Upper lobe of left lung (tissue), 4 donors: ENCODE results near the gene ADAM22.

Experiments
- CTCF ChIP-seq, 6 experiments: fragments of 450-650 bp in 4 of 6; fragments of 200-600 bp in 2 of 6; sonication (generic) in 2 of 6; IDR thresholded peaks; one replicate each; pipeline ENCODE4 v1.5.1; 2016 to 2019; ENCODE audit warnings: antibody characterized with exemption in 6 of 6
- EP300 ChIP-seq, 4 donors: sonication (generic); formaldehyde crosslinking; IDR thresholded peaks; one replicate each; pipeline ENCODE4 v1.5.1; 2017; ENCODE audit warnings: antibody characterized with exemption in 4 of 4, control low read depth in 2 of 4
- POLR2A ChIP-seq, 4 donors: fragments of 450-650 bp; IDR thresholded peaks; one replicate each; pipeline ENCODE4 v1.5.1; 2016 to 2017; ENCODE audit warnings: antibody characterized with exemption in 4 of 4, mild to moderate bottlenecking in 2 of 4
- POLR2AphosphoS5 ChIP-seq, 2 donors: sonication (generic); formaldehyde crosslinking; IDR thresholded peaks; one replicate each; pipeline ENCODE4 v1.5.1; 2017; ENCODE audit warnings: antibody characterized with exemption in 2 of 2

GRCh38 chr7:87984088-87984487 lies 50.0 kb downstream of the ADAM22 start:
- no peak for TF ChIP-seq POLR2A (IDR thresholded peaks at IDR 0.05)
- TF ChIP-seq EP300 (IDR thresholded peaks at IDR 0.05), result no peak
- no peak for TF ChIP-seq CTCF (IDR thresholded peaks at IDR 0.05)
- no peak for TF ChIP-seq POLR2AphosphoS5 (IDR thresholded peaks at IDR 0.05)
